Astrocyte of the cerebellum (primary cell): Measurements from ENCODE around the gene ZNF26.
"Not testable (repeated sequence)": the region's sequence is repeated elsewhere in the genome, so short reads cannot be mapped to it uniquely, and the experiment has no call there.

Source experiments
- DNase-seq: peaks from one replicate; pipeline ENCODE4 v3.0.0-alpha.2; 2011; ENCODE audit warnings: low read depth
- H3K4me3 ChIP-seq: 2 replicates; pipeline ENCODE4 v1.5.1; 2011; ENCODE audit warnings: mild to moderate bottlenecking, low read depth, low read length, moderate library complexity
- CTCF ChIP-seq: IDR thresholded peaks from 2 replicates; pipeline ENCODE4 v1.5.1; 2012; ENCODE audit warnings: low read length, low read depth, moderate library complexity, mild to moderate bottlenecking; ENCODE audit errors: missing control alignments
- in situ Hi-C: cut with HindIII; loops from 2 replicates; pipeline ENCODE4 v1.10.0; 2017; ENCODE audit warnings: low sequenced_read_pairs

Gene ZNF26

GRCh38 chr12:132965796-132966195 lies 20.4 kb upstream of the ZNF26 start:
- no peak for TF ChIP-seq CTCF
- H3K4me3 ChIP-seq: no peak overlapping the region
- in situ Hi-C loops: loop anchor here (5.0 kb wide), 1 partner anchor 53 kb away; no protein-coding TSS in a partner anchor
- DNase-seq: no peak

GRCh38 chr12:132966676-132967415 lies 19.3 kb upstream of the ZNF26 start:
- no peak for TF ChIP-seq CTCF
- H3K4me3 ChIP-seq: no peak overlapping the region
- no peak for DNase-seq
- in situ Hi-C loops: loop anchor here (5.0 kb wide), 1 partner anchor 55 kb away; no protein-coding TSS in a partner anchor

- TF ChIP-seq CTCF: no peak
- no peak overlapping the region for H3K4me3 ChIP-seq
- DNase-seq: no peak
- in situ Hi-C loops: loop anchor here (5.0 kb wide), 1 partner anchor 55 kb away; no protein-coding TSS in a partner anchor
These were observed 18.4 kb upstream of the ZNF26 start for GRCh38 chr12:132967736-132968135.

GRCh38 chr12:132972374-132972773 lies 13.8 kb upstream of the ZNF26 start:
- in situ Hi-C loops: no loop called here
- DNase-seq: no peak
- H3K4me3 ChIP-seq: no peak overlapping the region
- TF ChIP-seq CTCF: no peak

- H3K4me3 ChIP-seq, DNase-seq, in situ Hi-C loops: not testable (repeated sequence)
- TF ChIP-seq CTCF: peak; percentile 5
These were observed 9.3 kb upstream of the ZNF26 start for GRCh38 chr12:132976870-132977269.

GRCh38 chr12:132986885-132987225 lies 688 bp downstream of the ZNF26 start:
- no peak for DNase-seq
- TF ChIP-seq CTCF: no peak
- H3K4me3 ChIP-seq: peak overlapping the region; percentile 99
- in situ Hi-C loops: no loop called here
